HEK293 (cell line): ENCODE measurements around the gene FNIP1.

Experiments
- CTCF ChIA-PET: fragments of 350-600 bp; formaldehyde crosslinking; extraction: SDS; loops from one replicate; lab custom pipeline; 2021; ENCODE audit warnings: antibody characterized with exemption; lab: Yijun Ruan, JAX
- POLR2A ChIA-PET: fragments of 300-600 bp; formaldehyde crosslinking; extraction: SDS; loops from one replicate; lab custom pipeline; 2020; ENCODE audit warnings: antibody characterized with exemption, inconsistent platforms; lab: Yijun Ruan, JAX
- H3K27ac ChIP-seq: fragments of 200-500 bp; sonication (Bioruptor generic); 2 replicates; pipeline ENCODE4 v1.5.1; 2014; ENCODE audit warnings: low read depth, low read length, control low read depth, inconsistent platforms; ENCODE audit errors: extremely low read depth
- H3K36me3 ChIP-seq, 2 experiments: fragments of 200-500 bp in 1 of 2; sonication (Bioruptor generic) in 1 of 2; 1 replicate in 1 of 2; 2 replicates in 1 of 2; pipeline ENCODE4 v1.5.1; 2014 to 2017; ENCODE audit warnings: inconsistent platforms in 2 of 2, low read length in 2 of 2; ENCODE audit not compliant: control insufficient read depth in 2 of 2, insufficient read depth in 1 of 2
- H3K4me1 ChIP-seq: fragments of 200-500 bp; sonication (Bioruptor generic); 2 replicates; pipeline ENCODE4 v1.5.1; 2014; ENCODE audit warnings: mild to moderate bottlenecking, low read length, inconsistent platforms; ENCODE audit not compliant: control insufficient read depth, insufficient read depth
- H3K4me3 ChIP-seq: 2 replicates; pipeline ENCODE4 v1.5.1; 2011; ENCODE audit warnings: low read depth, mild to moderate bottlenecking, control low read depth, low read length, moderate library complexity
- H3K9me3 ChIP-seq: fragments of 200-500 bp; sonication (Bioruptor generic); 2 replicates; pipeline ENCODE4 v1.5.1; 2014; ENCODE audit warnings: low read depth, low read length, inconsistent platforms; ENCODE audit not compliant: control insufficient read depth, insufficient read depth
- KLF8 ChIP-seq: fragments of 450-650 bp; formaldehyde crosslinking; IDR thresholded peaks from 2 replicates; pipeline ENCODE4 v1.5.1; 2016; ENCODE audit warnings: missing biosample characterization, missing genetic modification characterization
- MEIS1 ChIP-seq: sonication (generic); formaldehyde crosslinking; IDR thresholded peaks from 2 replicates; pipeline ENCODE4 v1.8.1; 2022; ENCODE audit warnings: missing genetic modification reagents, mild to moderate bottlenecking, borderline replicate concordance
- SALL2 ChIP-seq: fragments of 450-650 bp; formaldehyde crosslinking; IDR thresholded peaks from 2 replicates; pipeline ENCODE4 v1.5.0; 2017; ENCODE audit warnings: missing biosample characterization, mild to moderate bottlenecking, missing genetic modification characterization, borderline replicate concordance
- TRIM28 ChIP-seq: IDR thresholded peaks from 2 replicates; pipeline ENCODE4 v1.6.1; 2011; ENCODE audit warnings: low read length, control low read depth, borderline replicate concordance
- TSHZ1 ChIP-seq: fragments of 450-650 bp; formaldehyde crosslinking; IDR thresholded peaks from 2 replicates; pipeline ENCODE4 v1.5.1; 2016; ENCODE audit warnings: missing biosample characterization, missing genetic modification characterization, borderline replicate concordance
- ZBTB1 ChIP-seq: fragments of 450-650 bp; formaldehyde crosslinking; IDR thresholded peaks from 2 replicates; pipeline ENCODE4 v1.5.1; 2016; ENCODE audit warnings: missing biosample characterization, missing genetic modification characterization
- ZBTB10 ChIP-seq: fragments of 450-650 bp; formaldehyde crosslinking; IDR thresholded peaks from 2 replicates; pipeline ENCODE4 v1.5.1; 2016; ENCODE audit warnings: missing biosample characterization, missing genetic modification characterization
- ZFP37 ChIP-seq: fragments of 450-650 bp; formaldehyde crosslinking; IDR thresholded peaks from 2 replicates; pipeline ENCODE4 v1.5.1; 2016; ENCODE audit warnings: missing biosample characterization, missing genetic modification characterization
- ZNF155 ChIP-seq: fragments of 450-650 bp; formaldehyde crosslinking; IDR thresholded peaks from 2 replicates; pipeline ENCODE4 v1.5.1; 2016; ENCODE audit warnings: missing biosample characterization, missing genetic modification characterization
- ZNF239 ChIP-seq: fragments of 450-650 bp; formaldehyde crosslinking; IDR thresholded peaks from 2 replicates; pipeline ENCODE4 v1.5.1; 2016; ENCODE audit warnings: missing biosample characterization, missing genetic modification characterization
- ZNF555 ChIP-seq: fragments of 450-650 bp; formaldehyde crosslinking; conservative IDR thresholded peaks from 2 replicates; pipeline ENCODE4 v1.5.1; 2017; ENCODE audit warnings: missing biosample characterization, mild to moderate bottlenecking, missing genetic modification characterization, inconsistent platforms
- ZNF560 ChIP-seq: fragments of 450-650 bp; formaldehyde crosslinking; IDR thresholded peaks from 2 replicates; pipeline ENCODE4 v1.5.1; 2017; ENCODE audit warnings: missing biosample characterization, missing genetic modification characterization, borderline replicate concordance
- ZNF596 ChIP-seq: fragments of 450-650 bp; IDR thresholded peaks from 2 replicates; pipeline ENCODE4 v1.5.0; 2018; ENCODE audit warnings: missing biosample characterization, mild to moderate bottlenecking, missing genetic modification characterization, moderate library complexity
- ZNF623 ChIP-seq: fragments of 450-650 bp; formaldehyde crosslinking; IDR thresholded peaks from 2 replicates; pipeline ENCODE4 v1.5.1; 2016; ENCODE audit warnings: missing biosample characterization, missing genetic modification characterization
- ZNF645 ChIP-seq: fragments of 450-650 bp; formaldehyde crosslinking; IDR thresholded peaks from 2 replicates; pipeline ENCODE4; 2016; ENCODE audit warnings: missing biosample characterization, missing genetic modification characterization
- ZNF677 ChIP-seq: fragments of 450-650 bp; IDR thresholded peaks from 2 replicates; pipeline ENCODE4 v1.5.0; 2018; ENCODE audit warnings: missing biosample characterization, mild to moderate bottlenecking, missing genetic modification characterization, moderate library complexity
- ZNF692 ChIP-seq: fragments of 450-650 bp; formaldehyde crosslinking; IDR thresholded peaks from 2 replicates; pipeline ENCODE4 v1.5.1; 2016; ENCODE audit warnings: missing biosample characterization, missing genetic modification characterization
- ZNF777 ChIP-seq: fragments of 450-650 bp; formaldehyde crosslinking; IDR thresholded peaks from 2 replicates; pipeline ENCODE4 v1.5.1; 2017; ENCODE audit warnings: missing biosample characterization, missing genetic modification characterization, borderline replicate concordance
- ZSCAN30 ChIP-seq: fragments of 450-650 bp; IDR thresholded peaks from 2 replicates; pipeline ENCODE4 v1.5.1; 2018; ENCODE audit warnings: missing biosample characterization, mild to moderate bottlenecking, missing genetic modification characterization, moderate library complexity
- TF ChIP-seq, protein P1 (sequence below): fragments of 450-650 bp; formaldehyde crosslinking; IDR thresholded peaks from 2 replicates; pipeline ENCODE4 v1.5.1; 2016; ENCODE audit warnings: missing biosample characterization, missing genetic modification characterization
- TF ChIP-seq, protein P2 (sequence below): fragments of 450-650 bp; formaldehyde crosslinking; IDR thresholded peaks from 2 replicates; pipeline ENCODE4 v1.5.1; 2017; ENCODE audit warnings: missing biosample characterization, missing genetic modification characterization

The FNIP1 gene

GRCh38 chr5:131814990-131815389 lies 18.2 kb upstream of the FNIP1 start:
- Histone ChIP-seq H3K9me3 (no peaks in the 10 kb centered on the region), H3K27ac (no peak overlapping the region), H3K4me1 (no peaks in the 10 kb centered on the region), H3K4me3 (no peak overlapping the region), H3K36me3 (no peaks in the 10 kb centered on the region)
- ChIA-PET CTCF (no interaction called here), POLR2A (no interaction called here)
- no peak for TF ChIP-seq TRIM28
- no peak for TF ChIP-seq ZNF596
- TF ChIP-seq ZNF239 (tag by site-specific recombination): no peak
- TF ChIP-seq ZFP37 (tag by site-specific recombination): 0 out of 2 replicates have a peak, but pooled peaks have one; percentile 53
- no peak for TF ChIP-seq ZNF677 (tag by site-specific recombination)
- TF ChIP-seq, protein P1, sequence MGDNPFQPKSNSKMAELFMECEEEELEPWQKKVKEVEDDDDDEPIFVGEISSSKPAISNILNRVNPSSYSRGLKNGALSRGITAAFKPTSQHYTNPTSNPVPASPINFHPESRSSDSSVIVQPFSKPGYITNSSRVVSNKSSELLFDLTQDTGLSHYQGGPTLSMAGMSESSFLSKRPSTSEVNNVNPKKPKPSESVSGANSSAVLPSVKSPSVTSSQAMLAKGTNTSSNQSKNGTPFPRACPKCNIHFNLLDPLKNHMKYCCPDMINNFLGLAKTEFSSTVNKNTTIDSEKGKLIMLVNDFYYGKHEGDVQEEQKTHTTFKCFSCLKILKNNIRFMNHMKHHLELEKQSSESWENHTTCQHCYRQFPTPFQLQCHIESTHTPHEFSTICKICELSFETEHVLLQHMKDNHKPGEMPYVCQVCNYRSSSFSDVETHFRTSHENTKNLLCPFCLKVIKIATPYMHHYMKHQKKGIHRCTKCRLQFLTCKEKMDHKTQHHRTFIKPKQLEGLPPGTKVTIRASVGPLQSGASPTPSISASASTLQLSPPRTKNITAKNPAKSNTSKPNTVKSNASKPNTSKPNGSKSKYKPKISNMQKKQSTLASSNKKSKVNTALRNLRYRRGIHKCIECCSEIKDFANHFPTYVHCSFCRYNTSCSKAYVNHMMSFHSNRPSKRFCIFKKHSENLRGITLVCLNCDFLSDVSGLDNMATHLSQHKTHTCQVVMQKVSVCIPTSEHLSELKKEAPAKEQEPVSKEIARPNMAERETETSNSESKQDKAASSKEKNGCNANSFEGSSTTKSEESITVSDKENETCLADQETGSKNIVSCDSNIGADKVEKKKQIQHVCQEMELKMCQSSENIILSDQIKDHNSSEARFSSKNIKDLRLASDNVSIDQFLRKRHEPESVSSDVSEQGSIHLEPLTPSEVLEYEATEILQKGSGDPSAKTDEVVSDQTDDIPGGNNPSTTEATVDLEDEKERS (tag by site-specific recombination): peak; percentile 55; the same call in 1 of the 2 replicates
- no peak for TF ChIP-seq ZNF555 (tag by site-specific recombination)
- no peak for TF ChIP-seq ZNF155 (tag by site-specific recombination)
- TF ChIP-seq ZNF692 (tag by site-specific recombination): peak; percentile 36; the same call in 1 of the 2 replicates
- 0 out of 2 replicates have a peak, but pooled peaks have one; percentile 40 for TF ChIP-seq KLF8 (tag by site-specific recombination)
- TF ChIP-seq ZNF560 (tag by site-specific recombination): no peak
- TF ChIP-seq, protein P2, sequence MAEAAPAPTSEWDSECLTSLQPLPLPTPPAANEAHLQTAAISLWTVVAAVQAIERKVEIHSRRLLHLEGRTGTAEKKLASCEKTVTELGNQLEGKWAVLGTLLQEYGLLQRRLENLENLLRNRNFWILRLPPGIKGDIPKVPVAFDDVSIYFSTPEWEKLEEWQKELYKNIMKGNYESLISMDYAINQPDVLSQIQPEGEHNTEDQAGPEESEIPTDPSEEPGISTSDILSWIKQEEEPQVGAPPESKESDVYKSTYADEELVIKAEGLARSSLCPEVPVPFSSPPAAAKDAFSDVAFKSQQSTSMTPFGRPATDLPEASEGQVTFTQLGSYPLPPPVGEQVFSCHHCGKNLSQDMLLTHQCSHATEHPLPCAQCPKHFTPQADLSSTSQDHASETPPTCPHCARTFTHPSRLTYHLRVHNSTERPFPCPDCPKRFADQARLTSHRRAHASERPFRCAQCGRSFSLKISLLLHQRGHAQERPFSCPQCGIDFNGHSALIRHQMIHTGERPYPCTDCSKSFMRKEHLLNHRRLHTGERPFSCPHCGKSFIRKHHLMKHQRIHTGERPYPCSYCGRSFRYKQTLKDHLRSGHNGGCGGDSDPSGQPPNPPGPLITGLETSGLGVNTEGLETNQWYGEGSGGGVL (tag by site-specific recombination): no peak
- no peak for TF ChIP-seq ZBTB1 (tag by site-specific recombination)
- TF ChIP-seq TSHZ1 (tag by site-specific recombination): no peak
- no peak for TF ChIP-seq MEIS1 (CRISPR knock-in tag)
- TF ChIP-seq ZSCAN30 (tag by site-specific recombination): no peak
- no peak for TF ChIP-seq ZNF623 (tag by site-specific recombination)
- no peak for TF ChIP-seq ZNF777 (tag by site-specific recombination)
- no peak for TF ChIP-seq ZNF645 (tag by site-specific recombination)
- TF ChIP-seq ZBTB10 (tag by site-specific recombination): no peak
- TF ChIP-seq SALL2 (tag by site-specific recombination): no peak
